GM19035 (cell line): Measurements from ENCODE around the gene CCM2.
A peak's percentile ranks its signal among the peaks of the same experiment; 100 is the strongest.

Experiments
- ATAC-seq: cut with Tn5 transposase; IDR thresholded peaks from one replicate; pipeline ENCODE4 v1.9.1; 2021; ENCODE audit not compliant: unreplicated experiment

The CCM2 gene

GRCh38 chr7:44967571-44968446 lies 32.2 kb upstream of the CCM2 start:
- ATAC-seq = no peak

GRCh38 chr7:44969049-44969700 lies 30.8 kb upstream of the CCM2 start:
- no peak for ATAC-seq

GRCh38 chr7:44969701-44970522 lies 30.1 kb upstream of the CCM2 start:
- no peak for ATAC-seq

- ATAC-seq = no peak
Observed at GRCh38 chr7:44970523-44971051, 29.4 kb upstream of the CCM2 start.

GRCh38 chr7:44971188-44971901 lies 28.7 kb upstream of the CCM2 start:
- no peak for ATAC-seq

- no peak for ATAC-seq
Observed at GRCh38 chr7:44971902-44972441, 28.0 kb upstream of the CCM2 start.

GRCh38 chr7:44972562-44972961 lies 27.4 kb upstream of the CCM2 start:
- no peak for ATAC-seq

- no peak for ATAC-seq
Observed at GRCh38 chr7:44973610-44974401, 26.2 kb upstream of the CCM2 start.

GRCh38 chr7:44974549-44974948 lies 25.5 kb upstream of the CCM2 start:
- ATAC-seq = no peak

GRCh38 chr7:44975331-44976039 lies 24.5 kb upstream of the CCM2 start:
- no peak for ATAC-seq

- no peak for ATAC-seq
Observed at GRCh38 chr7:44976040-44976745, 23.8 kb upstream of the CCM2 start.

GRCh38 chr7:44976746-44977196 lies 23.2 kb upstream of the CCM2 start:
- ATAC-seq = no peak

GRCh38 chr7:44977304-44977958 lies 22.6 kb upstream of the CCM2 start:
- ATAC-seq = no peak

GRCh38 chr7:44977959-44978335 lies 22.1 kb upstream of the CCM2 start:
- ATAC-seq = no peak

- peak; percentile 52 for ATAC-seq
Observed at GRCh38 chr7:44978511-44979366, 21.3 kb upstream of the CCM2 start, which contains the start of gene MYO1G. TSS of gene MYO1G (minus strand) at chr7:44979015. CDS start at chr7:44978961, 54 bp downstream.

- no peak for ATAC-seq
Observed at GRCh38 chr7:44979481-44980392, 20.3 kb upstream of the CCM2 start.
